Stimulated activated memory B cell treated with anti-CD40 and anti-IgM and Interleukin-4, amounts not matched to agents 10 μg/mL and 1 μg/mL and 100 μg/mL, for 72 hours (primary cell): ENCODE measurements around the gene GTPBP8.
"Not testable (repeated sequence)": the region's sequence is repeated elsewhere in the genome, so short reads cannot be mapped to it uniquely, and the experiment has no call there.

Experiments
- ATAC-seq: fragments of 150-1000 bp; cut with Tn5 transposase; 2 replicates; pipeline ENCODE4 v1.10.0; 2021
- H3K27ac Mint-ChIP-seq: one replicate; pipeline ENCODE4 v1.8.0; 2022; ENCODE audit warnings: mild to moderate bottlenecking, mixed read lengths
- H3K27me3 Mint-ChIP-seq: one replicate; pipeline ENCODE4 v1.8.0; 2022; ENCODE audit warnings: mixed read lengths
- H3K36me3 Mint-ChIP-seq: one replicate; pipeline ENCODE4 v1.8.0; 2022; ENCODE audit warnings: mixed read lengths
- H3K4me1 Mint-ChIP-seq: one replicate; pipeline ENCODE4 v1.8.0; 2022; ENCODE audit warnings: mixed read lengths
- H3K4me3 Mint-ChIP-seq: one replicate; pipeline ENCODE4 v1.8.0; 2022; ENCODE audit warnings: mild to moderate bottlenecking, moderate library complexity, mixed read lengths
- H3K9me3 Mint-ChIP-seq: one replicate; pipeline ENCODE4 v1.8.0; 2022; ENCODE audit warnings: mixed read lengths

GTPBP8 gene

DNA sequence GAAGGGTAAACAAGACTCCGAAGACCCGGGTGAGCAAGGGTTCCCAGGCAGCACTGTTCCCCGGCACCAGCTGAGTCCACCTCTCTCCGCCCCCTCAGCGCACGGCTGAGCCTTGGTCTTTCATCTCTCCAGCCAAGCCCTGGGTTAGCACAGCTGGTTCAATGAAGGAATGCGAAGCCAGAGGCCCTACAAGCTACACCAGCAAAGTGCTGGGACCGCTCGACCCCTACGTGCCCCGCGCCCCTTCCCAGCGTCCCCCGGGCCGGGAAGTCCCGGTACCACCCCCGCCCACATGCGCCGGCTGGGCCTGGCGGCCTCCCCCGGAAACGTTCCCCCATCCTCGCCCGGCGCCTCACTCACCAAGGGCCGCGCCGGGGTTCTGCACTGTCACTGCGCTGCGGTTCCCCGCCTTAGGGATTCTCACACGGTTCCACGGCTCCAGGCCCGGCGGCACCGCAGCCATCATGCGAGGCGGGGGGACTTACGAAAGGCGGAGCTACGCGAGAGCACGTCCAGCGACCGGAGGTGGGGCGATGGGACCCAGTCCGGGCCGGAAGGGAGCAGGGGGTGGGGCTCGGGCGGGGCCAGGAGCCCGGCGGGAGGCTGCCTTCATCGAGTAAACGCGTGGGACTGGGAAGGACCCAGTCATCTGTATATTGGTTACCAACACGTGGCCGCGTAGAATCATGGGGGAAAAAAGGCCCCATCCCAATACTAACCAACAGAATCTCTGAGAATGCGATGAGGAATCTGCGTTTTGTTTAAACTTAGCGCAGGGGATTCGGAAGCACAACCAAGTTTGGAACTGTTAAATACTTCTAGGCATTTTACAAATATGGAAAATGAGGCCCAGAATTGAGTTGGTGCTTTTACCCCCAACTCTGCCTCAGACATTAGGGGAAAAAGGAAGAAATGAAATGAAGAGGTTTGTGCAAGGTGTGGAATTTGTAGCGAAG, 28.7 kb downstream of the GTPBP8 start:
- no peaks in the 10 kb centered on the region for H3K27me3 Mint-ChIP-seq
- no peaks in the 10 kb centered on the region for H3K9me3 Mint-ChIP-seq
- peaks cover 53% of the 10 kb centered on the region for H3K4me1 Mint-ChIP-seq
- H3K36me3 Mint-ChIP-seq = peaks cover 28% of the 10 kb centered on the region
- peak; percentile 97 for ATAC-seq
- H3K4me3 Mint-ChIP-seq = peak overlapping the region; percentile 86
- H3K27ac Mint-ChIP-seq = peak overlapping the region; percentile 88

DNA sequence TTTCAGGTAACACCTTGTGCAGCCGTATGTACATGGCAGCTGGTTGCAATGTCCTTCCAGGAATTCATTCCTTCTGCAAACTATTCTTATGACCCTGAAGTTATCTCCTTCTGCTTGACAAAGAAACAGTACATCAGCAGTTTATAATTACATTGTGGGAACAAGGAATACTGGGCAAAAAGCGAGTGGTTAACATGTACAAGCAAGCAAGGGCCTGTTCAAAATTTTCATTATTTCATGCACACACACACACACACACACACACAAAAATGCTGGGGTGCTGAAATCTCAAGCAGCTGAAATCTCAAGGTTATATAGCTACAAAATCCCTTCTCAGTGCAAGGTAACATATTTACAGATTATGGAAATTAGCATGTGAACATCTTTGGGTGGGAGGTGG, 30.7 kb downstream of the GTPBP8 start:
- H3K27ac Mint-ChIP-seq = no peak overlapping the region
- H3K27me3 Mint-ChIP-seq = no peaks in the 10 kb centered on the region
- H3K4me3 Mint-ChIP-seq = no peak overlapping the region
- no peak for ATAC-seq
- no peaks in the 10 kb centered on the region for H3K9me3 Mint-ChIP-seq
- peaks cover 35% of the 10 kb centered on the region for H3K4me1 Mint-ChIP-seq
- peaks cover 12% of the 10 kb centered on the region for H3K36me3 Mint-ChIP-seq

DNA sequence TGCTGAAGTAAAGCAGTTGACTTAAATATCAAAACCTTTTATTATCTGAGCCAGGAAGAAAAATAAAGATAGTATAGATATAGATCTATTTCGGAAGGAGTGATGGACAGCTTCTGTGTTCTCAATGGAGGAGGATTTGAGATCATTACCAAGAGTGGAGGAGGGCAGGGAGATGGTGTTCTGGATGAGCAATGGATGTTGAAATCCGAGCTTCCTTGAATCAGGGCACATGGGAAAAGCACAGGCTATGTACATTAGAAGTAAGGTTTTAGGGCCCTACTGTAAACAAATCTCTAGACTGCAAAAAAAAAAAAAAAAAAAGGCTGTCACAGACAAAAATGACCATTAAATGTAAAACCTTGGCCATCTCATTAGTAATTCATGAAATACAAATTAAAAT, 43.2 kb downstream of the GTPBP8 start:
- no peak for ATAC-seq
- Mint-ChIP-seq H3K4me1 (no peaks in the 10 kb centered on the region), H3K27me3 (no peaks in the 10 kb centered on the region), H3K36me3 (no peaks in the 10 kb centered on the region), H3K27ac (no peak overlapping the region), H3K9me3 (no peaks in the 10 kb centered on the region), H3K4me3 (no peak overlapping the region)

DNA sequence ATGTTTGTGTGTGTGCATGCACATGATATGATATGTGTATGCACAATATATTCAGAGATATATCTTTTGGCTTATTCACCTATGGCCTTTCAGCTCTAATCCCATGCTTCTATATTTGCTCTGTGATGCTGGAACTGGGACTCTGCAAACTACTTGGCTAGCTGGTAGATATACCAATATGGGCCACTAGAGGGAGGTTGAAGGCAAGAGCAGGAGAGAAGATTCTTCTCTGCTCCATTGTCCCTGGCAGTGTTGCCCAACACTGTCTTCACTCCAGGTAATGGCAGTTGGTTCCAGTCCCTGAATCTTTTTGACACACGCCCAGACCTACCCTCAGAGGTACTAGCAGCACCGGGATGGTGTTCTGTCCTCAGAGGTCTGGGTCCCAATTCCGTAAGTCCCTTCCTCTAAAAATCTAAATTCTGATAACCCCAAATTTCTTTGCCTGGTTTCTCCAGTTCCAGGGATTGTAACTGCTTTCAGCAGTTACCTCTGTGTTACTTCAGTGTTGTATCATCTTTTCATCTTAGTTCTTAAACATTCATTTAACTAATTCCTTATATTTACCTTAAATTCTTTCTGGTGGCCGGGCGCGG, 44.7 kb downstream of the GTPBP8 start:
- Mint-ChIP-seq H3K4me3 (no peak overlapping the region), H3K4me1 (no peaks in the 10 kb centered on the region), H3K27ac (no peak overlapping the region), H3K27me3 (no peaks in the 10 kb centered on the region), H3K36me3 (no peaks in the 10 kb centered on the region), H3K9me3 (no peaks in the 10 kb centered on the region)
- ATAC-seq = peak; percentile 57

DNA sequence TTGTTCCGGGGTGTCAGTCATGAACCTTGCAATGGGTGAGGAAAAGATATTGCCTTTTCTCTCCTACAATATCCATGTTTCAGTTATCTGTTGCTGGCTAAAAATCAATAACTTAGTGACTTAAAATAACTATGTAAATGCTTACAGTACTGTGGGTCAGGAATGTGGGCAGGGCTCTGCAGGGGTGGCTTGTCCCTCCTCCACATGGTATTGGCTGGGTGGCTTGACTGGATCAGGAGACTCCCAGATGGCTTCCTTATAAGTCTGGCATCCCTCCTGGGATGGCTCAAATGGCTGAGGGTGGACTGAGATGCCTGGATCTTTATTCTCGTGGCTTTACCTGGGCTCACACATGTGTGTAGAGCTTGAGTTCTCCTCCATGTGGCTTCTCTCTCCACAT, 47.5 kb downstream of the GTPBP8 start:
- Mint-ChIP-seq H3K4me3 (no peak overlapping the region), H3K27me3 (no peaks in the 10 kb centered on the region), H3K27ac (no peak overlapping the region), H3K36me3 (no peaks in the 10 kb centered on the region), H3K9me3 (no peaks in the 10 kb centered on the region), H3K4me1 (no peaks in the 10 kb centered on the region)
- ATAC-seq = no peak

DNA sequence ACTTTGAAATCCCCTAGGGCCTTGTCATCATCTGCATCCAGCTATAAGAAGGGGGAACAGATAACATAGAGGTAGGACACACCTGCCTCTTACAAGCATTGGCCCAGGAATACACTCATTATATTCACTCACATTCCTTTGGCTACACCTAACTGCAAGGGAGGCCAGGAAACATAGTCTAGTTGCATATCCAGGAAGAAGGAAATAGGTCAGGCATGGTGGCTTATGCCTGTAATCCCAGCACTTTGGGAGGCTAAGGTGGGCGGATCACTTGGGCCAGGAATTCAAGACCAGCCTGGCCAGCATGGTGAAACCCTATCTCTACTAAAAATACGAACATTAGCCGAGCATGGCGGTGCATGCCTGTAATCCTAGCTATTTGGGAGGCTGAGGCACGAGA, 48.8 kb downstream of the GTPBP8 start:
- no peaks in the 10 kb centered on the region for H3K27me3 Mint-ChIP-seq
- H3K4me1 Mint-ChIP-seq = no peaks in the 10 kb centered on the region
- ATAC-seq = no peak
- H3K36me3 Mint-ChIP-seq = no peaks in the 10 kb centered on the region
- H3K27ac Mint-ChIP-seq = no peak overlapping the region
- H3K9me3 Mint-ChIP-seq = no peaks in the 10 kb centered on the region
- H3K4me3 Mint-ChIP-seq = no peak overlapping the region

DNA sequence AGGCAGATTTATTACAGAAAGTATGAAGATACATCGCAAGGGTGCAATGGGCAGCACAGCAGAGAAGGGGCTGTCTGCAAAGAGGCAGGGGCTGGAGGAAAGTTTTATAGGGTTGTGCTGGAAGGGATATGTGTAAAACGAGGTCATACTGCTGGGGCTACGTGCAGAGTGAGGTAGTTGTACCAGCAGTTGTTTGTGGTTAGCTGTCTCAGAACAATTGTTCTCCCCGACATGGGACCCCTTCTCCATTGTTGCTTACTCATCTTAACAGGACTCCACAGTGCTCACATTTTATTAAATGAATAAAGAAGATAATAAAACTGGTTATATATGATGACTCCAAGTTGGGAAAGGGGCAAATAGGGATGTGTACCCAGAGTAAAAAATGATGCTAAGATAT, 49.4 kb downstream of the GTPBP8 start:
- Mint-ChIP-seq H3K9me3 (no peaks in the 10 kb centered on the region), H3K4me3 (no peak overlapping the region), H3K4me1 (no peaks in the 10 kb centered on the region), H3K36me3 (peaks cover 3% of the 10 kb centered on the region), H3K27ac (no peak overlapping the region), H3K27me3 (no peaks in the 10 kb centered on the region)
- no peak for ATAC-seq

DNA sequence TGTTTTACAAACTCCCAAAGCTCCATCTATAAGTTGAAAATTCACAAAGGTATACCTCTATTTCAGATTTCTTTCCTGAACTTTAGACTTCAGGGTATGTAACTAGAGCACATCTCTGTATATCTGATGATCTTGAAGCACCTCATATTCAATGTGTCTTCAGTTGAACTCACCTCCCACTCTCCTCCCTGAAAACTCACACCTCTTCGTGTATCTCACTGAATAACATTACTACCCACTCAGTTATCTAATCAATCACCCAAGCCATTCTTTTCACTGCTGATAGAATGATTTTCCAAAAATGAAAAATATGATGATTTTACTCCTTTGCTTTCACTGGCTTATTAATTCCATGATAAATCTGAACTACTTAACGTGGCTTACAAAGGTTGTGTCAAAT, 52.9 kb downstream of the GTPBP8 start:
- no peak overlapping the region for H3K27ac Mint-ChIP-seq
- H3K27me3 Mint-ChIP-seq = no peaks in the 10 kb centered on the region
- ATAC-seq = no peak
- no peaks in the 10 kb centered on the region for H3K9me3 Mint-ChIP-seq
- H3K4me3 Mint-ChIP-seq = no peak overlapping the region
- H3K36me3 Mint-ChIP-seq = peaks cover 5% of the 10 kb centered on the region
- no peaks in the 10 kb centered on the region for H3K4me1 Mint-ChIP-seq

DNA sequence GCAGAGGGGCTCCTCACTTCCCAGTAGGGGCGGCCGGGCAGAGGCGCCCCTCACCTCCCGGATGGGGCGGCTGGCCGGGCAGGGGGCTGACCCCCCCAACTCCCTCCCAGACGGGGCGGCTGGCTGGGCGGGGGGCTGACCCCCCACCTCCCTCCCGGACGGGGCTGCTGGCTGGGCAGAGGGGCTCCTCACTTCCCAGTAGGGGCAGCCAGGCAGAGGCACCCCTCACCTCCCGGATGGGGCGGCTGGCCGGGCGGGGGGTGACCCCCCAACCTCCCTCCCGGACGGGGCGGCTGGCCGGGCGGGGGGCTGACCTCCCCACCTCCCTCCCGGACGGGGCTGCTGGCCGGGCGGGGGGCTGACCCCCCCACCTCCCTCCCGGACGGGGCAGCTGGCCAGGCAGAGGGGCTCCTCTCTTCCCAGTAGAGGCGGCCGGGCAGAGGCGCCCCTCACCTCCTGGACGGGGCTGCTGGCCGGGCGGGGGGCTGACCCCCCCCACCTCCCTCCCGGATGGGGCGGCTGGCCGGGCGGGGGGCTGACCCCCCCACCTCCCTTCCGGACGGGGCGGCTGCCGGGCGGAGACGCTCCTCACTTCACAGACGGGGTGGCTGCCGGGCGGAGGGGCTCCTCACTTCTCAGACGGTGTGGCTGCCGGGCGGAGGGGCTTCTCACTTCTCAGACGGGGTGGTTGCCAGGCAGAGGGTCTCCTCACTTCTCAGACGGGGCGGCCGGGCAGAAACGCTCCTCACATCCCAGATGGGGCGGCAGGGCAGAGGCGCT, 55.6 kb downstream of the GTPBP8 start:
- H3K4me1 Mint-ChIP-seq, H3K27ac Mint-ChIP-seq, H3K4me3 Mint-ChIP-seq, H3K36me3 Mint-ChIP-seq, ATAC-seq, H3K27me3 Mint-ChIP-seq, H3K9me3 Mint-ChIP-seq: not testable (repeated sequence)

DNA sequence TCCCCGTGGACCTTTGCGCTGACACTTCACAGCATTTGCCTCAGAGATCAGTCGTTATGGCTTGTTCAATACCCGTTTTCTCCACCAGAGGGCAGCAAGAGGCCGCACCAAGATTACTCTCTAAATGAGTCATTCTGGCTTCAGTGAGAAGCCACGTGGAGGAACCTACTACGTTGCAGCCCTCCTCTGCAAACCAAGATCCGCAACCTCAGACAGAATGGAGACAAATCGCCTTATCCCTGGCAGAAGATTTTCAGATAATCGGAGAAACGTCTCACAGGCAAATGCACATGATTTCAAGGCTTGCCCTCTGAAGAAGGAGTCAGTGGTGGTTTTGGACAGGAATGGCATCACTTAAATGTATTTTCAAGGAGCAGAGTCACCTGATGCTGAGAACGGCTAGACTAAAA, 60.5 kb downstream of the GTPBP8 start:
- H3K27ac Mint-ChIP-seq = no peak overlapping the region
- H3K36me3 Mint-ChIP-seq = no peaks in the 10 kb centered on the region
- ATAC-seq = peak; percentile 95
- no peaks in the 10 kb centered on the region for H3K9me3 Mint-ChIP-seq
- no peaks in the 10 kb centered on the region for H3K27me3 Mint-ChIP-seq
- no peak overlapping the region for H3K4me3 Mint-ChIP-seq
- H3K4me1 Mint-ChIP-seq = no peaks in the 10 kb centered on the region
